ENCODE data around the gene KCTD20.

Gene KCTD20

DNA sequence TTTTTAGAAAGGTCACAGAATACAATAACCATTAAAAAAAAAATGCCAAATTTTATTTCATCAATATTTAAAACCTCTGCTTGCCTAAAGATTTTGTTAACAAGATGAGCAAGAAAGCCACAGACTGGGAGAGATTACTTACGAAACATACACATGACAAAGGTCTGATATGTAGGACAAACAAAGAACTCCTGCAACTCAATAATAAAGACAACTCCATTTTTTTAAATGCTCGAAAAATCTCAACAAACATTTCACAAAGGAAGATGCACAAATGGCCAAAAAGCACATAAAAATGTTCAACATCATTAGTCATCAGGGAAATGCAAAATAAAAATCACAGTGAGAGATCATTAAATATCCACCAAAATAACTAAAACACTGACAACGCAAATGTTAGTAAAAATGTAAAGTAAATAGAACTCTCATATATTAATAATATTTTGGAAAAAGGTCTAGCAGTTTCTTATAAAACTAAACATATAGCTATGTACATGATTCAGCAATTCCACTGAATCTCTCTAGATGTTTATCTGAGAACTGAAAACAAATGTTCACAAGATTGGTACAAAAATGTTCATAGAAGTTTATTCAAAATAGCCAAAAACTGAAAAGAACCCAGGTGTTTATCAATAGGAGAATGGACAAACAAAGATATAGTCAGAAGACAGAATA lies 94.2 kb downstream of the KCTD20 start:
- DNase-seq (ENCODE audit: low read depth in 2 of 2): no peak

GRCh38 chr6:36539814-36540568 lies 97.2 kb downstream of the KCTD20 start:
- no peak for DNase-seq (ENCODE audit: low read depth in 2 of 2)
